Astrocyte (in vitro differentiated cells and primary cell): Measurements from ENCODE around the gene URM1.

Experiments
- CTCF ChIP-seq: IDR thresholded peaks from 2 replicates; pipeline ENCODE4 v1.5.1; 2011; ENCODE audit warnings: low read depth, mild to moderate bottlenecking, inconsistent platforms, low read length, moderate library complexity; ENCODE audit not compliant: insufficient read depth
- EZH2 ChIP-seq: IDR thresholded peaks from 2 replicates; pipeline ENCODE4 v1.6.1; 2012; ENCODE audit warnings: mild to moderate bottlenecking, low read length, inconsistent platforms; ENCODE audit not compliant: insufficient read depth

- no peak for TF ChIP-seq CTCF
- TF ChIP-seq EZH2 = no peak
Observed at GRCh38 chr9:128344931-128345605, 26.1 kb upstream of the URM1 start.
